ENCODE results near the gene SCLY. TPM values are rescaled to one million over a fixed set of nuclear protein-coding genes. Genes with fewer than 3 reads are reported as not detected.

SCLY gene
- total RNA-seq, 1 donor: 18.6 TPM

DNA sequence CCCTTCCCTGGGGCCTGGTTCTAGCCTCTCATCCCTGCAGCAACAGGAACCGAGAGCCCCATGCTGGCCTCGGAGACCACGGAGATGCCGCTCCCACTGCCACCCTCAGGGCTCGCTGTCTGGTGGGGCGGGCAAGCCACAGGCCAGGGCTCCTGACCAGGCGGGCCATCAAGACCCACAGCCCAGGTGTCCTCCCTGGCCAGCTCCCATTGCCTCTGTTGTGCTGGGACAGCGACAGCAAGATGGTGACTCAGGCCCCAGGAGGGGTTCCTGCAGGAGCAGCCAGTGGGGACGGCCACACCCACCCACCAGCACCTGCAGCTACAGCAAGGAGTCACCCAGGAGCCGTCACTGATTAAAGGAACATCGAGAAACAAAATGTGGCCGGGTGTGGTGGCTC lies 85.0 kb downstream of the SCLY start:
- H3K4me3 ChIP-seq (ENCODE audit: low read depth, low read length): no peak overlapping the region
- TF ChIP-seq, protein P1, sequence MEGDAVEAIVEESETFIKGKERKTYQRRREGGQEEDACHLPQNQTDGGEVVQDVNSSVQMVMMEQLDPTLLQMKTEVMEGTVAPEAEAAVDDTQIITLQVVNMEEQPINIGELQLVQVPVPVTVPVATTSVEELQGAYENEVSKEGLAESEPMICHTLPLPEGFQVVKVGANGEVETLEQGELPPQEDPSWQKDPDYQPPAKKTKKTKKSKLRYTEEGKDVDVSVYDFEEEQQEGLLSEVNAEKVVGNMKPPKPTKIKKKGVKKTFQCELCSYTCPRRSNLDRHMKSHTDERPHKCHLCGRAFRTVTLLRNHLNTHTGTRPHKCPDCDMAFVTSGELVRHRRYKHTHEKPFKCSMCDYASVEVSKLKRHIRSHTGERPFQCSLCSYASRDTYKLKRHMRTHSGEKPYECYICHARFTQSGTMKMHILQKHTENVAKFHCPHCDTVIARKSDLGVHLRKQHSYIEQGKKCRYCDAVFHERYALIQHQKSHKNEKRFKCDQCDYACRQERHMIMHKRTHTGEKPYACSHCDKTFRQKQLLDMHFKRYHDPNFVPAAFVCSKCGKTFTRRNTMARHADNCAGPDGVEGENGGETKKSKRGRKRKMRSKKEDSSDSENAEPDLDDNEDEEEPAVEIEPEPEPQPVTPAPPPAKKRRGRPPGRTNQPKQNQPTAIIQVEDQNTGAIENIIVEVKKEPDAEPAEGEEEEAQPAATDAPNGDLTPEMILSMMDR (IDR thresholded peaks at IDR 0.05; ENCODE audit: insufficient read depth, low read depth, low read length): no peak
- no peak for DNase-seq (ENCODE audit: low read depth)

DNA sequence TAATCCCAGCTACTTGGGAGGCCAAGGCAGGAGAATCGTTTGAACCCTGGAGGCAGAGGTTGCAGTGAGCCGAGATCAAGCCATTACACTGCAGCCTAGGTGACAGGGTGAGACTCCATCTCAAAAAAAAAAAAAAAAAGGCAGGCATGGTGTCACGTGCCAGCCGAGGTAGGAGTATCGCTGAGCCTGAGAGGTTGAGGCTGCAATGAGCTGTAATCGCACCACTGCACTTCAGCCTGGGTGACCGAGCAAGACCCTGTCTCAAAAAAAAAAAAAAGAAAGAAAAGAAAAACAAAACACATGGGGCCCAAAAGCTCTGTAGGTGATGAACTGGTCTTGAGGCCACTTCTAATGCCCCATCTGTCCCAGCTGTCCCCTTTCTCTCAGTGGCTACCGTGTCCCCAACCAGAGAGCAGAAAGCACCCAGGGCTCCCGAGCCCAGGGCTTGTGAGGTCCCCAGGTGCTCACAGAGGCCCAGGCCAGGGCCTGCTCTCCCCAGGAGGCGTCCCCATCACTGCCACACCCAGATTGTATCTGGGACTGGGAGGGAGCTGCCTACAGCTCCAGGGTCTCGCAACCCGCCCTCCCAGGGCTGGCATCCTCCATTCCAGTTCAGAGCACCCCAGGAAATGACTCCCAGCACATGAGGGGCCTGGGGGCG lies 86.2 kb downstream of the SCLY start:
- H3K4me3 ChIP-seq (ENCODE audit: low read depth, low read length): no peak overlapping the region
- TF ChIP-seq, protein P1 (IDR thresholded peaks at IDR 0.05; ENCODE audit: insufficient read depth, low read depth, low read length): no peak
- DNase-seq (ENCODE audit: low read depth): no peak

DNA sequence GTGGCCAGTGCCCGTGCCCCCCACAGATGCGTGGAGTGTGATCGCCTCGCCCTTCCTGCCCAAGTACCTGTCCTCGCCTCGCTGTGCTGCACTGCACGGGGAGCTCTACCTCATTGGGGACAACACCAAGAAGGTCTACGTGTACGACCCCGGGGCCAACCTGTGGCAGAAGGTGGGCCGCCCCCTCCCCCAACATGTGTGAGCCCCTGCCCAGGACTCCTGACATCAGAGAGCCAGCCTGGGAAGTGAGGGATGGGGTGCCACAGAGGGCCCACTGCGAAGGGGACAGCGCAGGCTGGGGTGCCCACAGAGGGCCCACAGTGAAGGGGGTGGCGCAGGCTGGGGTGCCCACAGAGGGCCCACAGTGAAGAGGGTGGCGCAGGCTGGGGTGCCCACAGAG lies 88.2 kb downstream of the SCLY start:
- TF ChIP-seq, protein P1 (IDR thresholded peaks at IDR 0.05; ENCODE audit: insufficient read depth, low read depth, low read length): no peak
- no peak overlapping the region for H3K4me3 ChIP-seq (ENCODE audit: low read depth, low read length)
- DNase-seq (ENCODE audit: low read depth): no peak

Small RNAs within 50 kb of the gene (small RNA-seq; reads per million reads assigned to genes)
- gene RNU6-1333P: not detected

Other genes with a start within 250 kb of the SCLY start
- gene RAMP1, start 201.4 kb upstream of the SCLY start, total RNA-seq: 28.0 and 35.0 TPM in 2 replicates
- 49.3 and 81.6 TPM in 2 replicates for gene UBE2F, start 94.0 kb upstream of the SCLY start, total RNA-seq
- gene ESPNL, start 39.3 kb downstream of the SCLY start, total RNA-seq: 1.3 and 4.2 TPM in 2 replicates
- 0.43 and 2.3 TPM in 2 replicates for gene KLHL30, start 77.7 kb downstream of the SCLY start, total RNA-seq
- 0.86 and 2.9 TPM in 2 replicates for gene ERFE, start 98.0 kb downstream of the SCLY start, total RNA-seq
- gene ILKAP, start 142.7 kb downstream of the SCLY start, total RNA-seq: 21.6 and 22.5 TPM in 2 replicates
- gene HES6, start 179.0 kb downstream of the SCLY start, total RNA-seq: 2.2 and 6.1 TPM in 2 replicates
- 4.3 and 4.5 TPM in 2 replicates for gene PER2, start 227.6 kb downstream of the SCLY start, total RNA-seq

Measured in fibroblast of villous mesenchyme (primary cell).